ENCODE measurements around the gene WDR17. TPM values are rescaled to one million over a fixed set of nuclear protein-coding genes. Genes with fewer than 3 reads are reported as not detected.

WDR17 gene
- total and polyA plus RNA-seq, 2 of the 8 experiments (the other 6 are each of a cell fraction or from before 2014, with no cell fraction given), result 1.4 to 3.3 TPM

- TF ChIP-seq CTCF (IDR thresholded peaks at IDR 0.05; ENCODE audit: control extremely low read depth in 1 of 3, insufficient read depth in 1 of 3, low read depth in 1 of 3, low read length in 3 of 3) (no peak), CREB1 (IDR thresholded peaks at IDR 0.05) (no peak), SIRT6 (IDR thresholded peaks at IDR 0.05; ENCODE audit: low read length) (no peak)
These were observed 151.9 kb downstream of the WDR17 start (continued) for GRCh38 chr4:176217510-176217909.
